HG02840 (cell line): Measurements from ENCODE around the gene MKRN3.
"Not testable (repeated sequence)": the region's sequence is repeated elsewhere in the genome, so short reads cannot be mapped to it uniquely, and the experiment has no call there.

Experiments
- ATAC-seq: cut with Tn5 transposase; IDR thresholded peaks from one replicate; pipeline ENCODE4 v1.9.1; 2021; ENCODE audit warnings: mild to moderate bottlenecking, moderate library complexity, moderate number of reproducible peaks; ENCODE audit not compliant: unreplicated experiment, low FRiP score

The MKRN3 gene

GRCh38 chr15:23578521-23579150 lies 13.2 kb downstream of the MKRN3 start:
- ATAC-seq, result no peak

- ATAC-seq, result no peak
Observed at GRCh38 chr15:23588268-23588667, 22.8 kb downstream of the MKRN3 start.

GRCh38 chr15:23589012-23589411 lies 23.5 kb downstream of the MKRN3 start:
- ATAC-seq, result no peak

GRCh38 chr15:23594252-23594770 lies 28.8 kb downstream of the MKRN3 start:
- ATAC-seq, result no peak

GRCh38 chr15:23595368-23595767 lies 29.9 kb downstream of the MKRN3 start:
- no peak for ATAC-seq

- ATAC-seq, result no peak
Observed at GRCh38 chr15:23596736-23597135, 31.3 kb downstream of the MKRN3 start.

- not testable (repeated sequence) for ATAC-seq
Observed at GRCh38 chr15:23597278-23597677, 31.8 kb downstream of the MKRN3 start.

GRCh38 chr15:23599053-23599452 lies 33.6 kb downstream of the MKRN3 start:
- no peak for ATAC-seq

GRCh38 chr15:23602124-23602523 lies 36.6 kb downstream of the MKRN3 start:
- no peak for ATAC-seq

- no peak for ATAC-seq
Observed at GRCh38 chr15:23606226-23606625, 40.8 kb downstream of the MKRN3 start.

- ATAC-seq, result no peak
Observed at GRCh38 chr15:23616536-23616935, 51.1 kb downstream of the MKRN3 start.
